Measurements from ENCODE around the gene SSNA1.

SSNA1 gene

GRCh38 chr9:137148242-137148641 lies 40.2 kb upstream of the SSNA1 start:
- Mint-ChIP-seq H3K27me3 (peaks cover 9% of the 10 kb centered on the region), H3K36me3 (no peaks in the 10 kb centered on the region), H3K4me3 (no peak overlapping the region), H3K27ac (no peak overlapping the region), H3K4me1 (ENCODE audit: low read depth) (peaks cover 4% of the 10 kb centered on the region), H3K9me3 (ENCODE audit: low read depth) (no peaks in the 10 kb centered on the region)

- H3K27me3 Mint-ChIP-seq: peaks cover 9% of the 10 kb centered on the region
- H3K9me3 Mint-ChIP-seq (ENCODE audit: low read depth): no peaks in the 10 kb centered on the region
- H3K36me3 Mint-ChIP-seq: no peaks in the 10 kb centered on the region
- H3K4me3 Mint-ChIP-seq: no peak overlapping the region
- peaks cover 4% of the 10 kb centered on the region for H3K4me1 Mint-ChIP-seq (ENCODE audit: low read depth)
- H3K27ac Mint-ChIP-seq: no peak overlapping the region
Measured at GRCh38 chr9:137148661-137149060, 39.8 kb upstream of the SSNA1 start.

GRCh38 chr9:137149363-137149762 lies 39.1 kb upstream of the SSNA1 start:
- Mint-ChIP-seq H3K4me1 (ENCODE audit: low read depth) (peaks cover 4% of the 10 kb centered on the region), H3K27me3 (peaks cover 8% of the 10 kb centered on the region), H3K4me3 (no peak overlapping the region), H3K36me3 (no peaks in the 10 kb centered on the region), H3K27ac (no peak overlapping the region), H3K9me3 (ENCODE audit: low read depth) (no peaks in the 10 kb centered on the region)

- Mint-ChIP-seq H3K4me1 (ENCODE audit: low read depth) (peaks cover 4% of the 10 kb centered on the region), H3K27me3 (peaks cover 10% of the 10 kb centered on the region), H3K4me3 (no peak overlapping the region), H3K9me3 (ENCODE audit: low read depth) (no peaks in the 10 kb centered on the region), H3K36me3 (no peaks in the 10 kb centered on the region), H3K27ac (no peak overlapping the region)
Measured at GRCh38 chr9:137149942-137150616, 38.4 kb upstream of the SSNA1 start.

GRCh38 chr9:137150617-137151457 lies 37.6 kb upstream of the SSNA1 start:
- H3K27ac Mint-ChIP-seq: peak overlapping the region; percentile 77

GRCh38 chr9:137152844-137153405 lies 35.6 kb upstream of the SSNA1 start:
- no peaks in the 10 kb centered on the region for H3K9me3 Mint-ChIP-seq (ENCODE audit: low read depth)
- no peak overlapping the region for H3K4me3 Mint-ChIP-seq
- peaks cover 6% of the 10 kb centered on the region for H3K27me3 Mint-ChIP-seq
- no peaks in the 10 kb centered on the region for H3K36me3 Mint-ChIP-seq
- H3K4me1 Mint-ChIP-seq (ENCODE audit: low read depth): peaks cover 11% of the 10 kb centered on the region
- H3K27ac Mint-ChIP-seq: no peak overlapping the region

More at GRCh38 chr9:137150617-137151457, 37.6 kb upstream of the SSNA1 start:
- Mint-ChIP-seq H3K36me3 (no peaks in the 10 kb centered on the region), H3K9me3 (ENCODE audit: low read depth) (no peaks in the 10 kb centered on the region), H3K4me3 (no peak overlapping the region), H3K27me3 (peaks cover 10% of the 10 kb centered on the region), H3K4me1 (ENCODE audit: low read depth) (peaks cover 4% of the 10 kb centered on the region)

GRCh38 chr9:137156567-137157375 lies 31.7 kb upstream of the SSNA1 start:
- Mint-ChIP-seq H3K36me3 (no peaks in the 10 kb centered on the region), H3K27ac (no peak overlapping the region), H3K4me3 (peak overlapping the region; percentile 53), H3K27me3 (peaks cover 18% of the 10 kb centered on the region), H3K9me3 (ENCODE audit: low read depth) (no peaks in the 10 kb centered on the region), H3K4me1 (ENCODE audit: low read depth) (peaks cover 19% of the 10 kb centered on the region)

- Mint-ChIP-seq H3K27ac (no peak overlapping the region), H3K36me3 (no peaks in the 10 kb centered on the region), H3K27me3 (peaks cover 18% of the 10 kb centered on the region), H3K4me1 (ENCODE audit: low read depth) (peaks cover 19% of the 10 kb centered on the region), H3K4me3 (no peak overlapping the region), H3K9me3 (ENCODE audit: low read depth) (no peaks in the 10 kb centered on the region)
Measured at GRCh38 chr9:137157618-137158415, 30.7 kb upstream of the SSNA1 start.

GRCh38 chr9:137158625-137159024 lies 29.9 kb upstream of the SSNA1 start:
- H3K4me3 Mint-ChIP-seq: no peak overlapping the region
- H3K9me3 Mint-ChIP-seq (ENCODE audit: low read depth): no peaks in the 10 kb centered on the region
- no peak overlapping the region for H3K27ac Mint-ChIP-seq
- H3K27me3 Mint-ChIP-seq: peaks cover 21% of the 10 kb centered on the region
- peaks cover 19% of the 10 kb centered on the region for H3K4me1 Mint-ChIP-seq (ENCODE audit: low read depth)
- no peaks in the 10 kb centered on the region for H3K36me3 Mint-ChIP-seq

- Mint-ChIP-seq H3K4me1 (ENCODE audit: low read depth) (peaks cover 19% of the 10 kb centered on the region), H3K9me3 (ENCODE audit: low read depth) (no peaks in the 10 kb centered on the region), H3K27me3 (peaks cover 22% of the 10 kb centered on the region), H3K27ac (no peak overlapping the region), H3K4me3 (no peak overlapping the region), H3K36me3 (no peaks in the 10 kb centered on the region)
Measured at GRCh38 chr9:137159105-137160053, 29.1 kb upstream of the SSNA1 start.

- no peak overlapping the region for H3K27ac Mint-ChIP-seq
- peaks cover 20% of the 10 kb centered on the region for H3K27me3 Mint-ChIP-seq
- no peak overlapping the region for H3K4me3 Mint-ChIP-seq
- peaks cover 19% of the 10 kb centered on the region for H3K4me1 Mint-ChIP-seq (ENCODE audit: low read depth)
- no peaks in the 10 kb centered on the region for H3K36me3 Mint-ChIP-seq
- H3K9me3 Mint-ChIP-seq (ENCODE audit: low read depth): no peaks in the 10 kb centered on the region
Measured at GRCh38 chr9:137160054-137160425, 28.4 kb upstream of the SSNA1 start.

- Mint-ChIP-seq H3K27me3 (peaks cover 20% of the 10 kb centered on the region), H3K9me3 (ENCODE audit: low read depth) (no peaks in the 10 kb centered on the region), H3K36me3 (no peaks in the 10 kb centered on the region), H3K27ac (no peak overlapping the region), H3K4me3 (no peak overlapping the region), H3K4me1 (ENCODE audit: low read depth) (peaks cover 19% of the 10 kb centered on the region)
Measured at GRCh38 chr9:137160716-137161557, 27.5 kb upstream of the SSNA1 start.
